GM12878 (cell line): ENCODE measurements around the gene ERVFRD-1. TPM values are rescaled to one million over a fixed set of nuclear protein-coding genes. Genes with fewer than 3 reads are reported as not detected.

Experiments used
- ATF7 ChIP-seq: fragments of 450-650 bp; IDR thresholded peaks from 2 replicates; pipeline ENCODE4 v1.6.1; 2016; ENCODE audit warnings: low read depth, mild to moderate bottlenecking
- DPF2 ChIP-seq: fragments of 450-650 bp; IDR thresholded peaks from 2 replicates; pipeline ENCODE4 v1.6.1; 2017; ENCODE audit warnings: mild to moderate bottlenecking
- FOXM1 ChIP-seq: IDR thresholded peaks from 2 replicates; pipeline ENCODE4 v1.6.1; 2012; ENCODE audit warnings: low read depth, mild to moderate bottlenecking, inconsistent platforms, low read length, moderate library complexity
- KDM1A ChIP-seq: fragments of 200-600 bp; sonication (generic); IDR thresholded peaks from 2 replicates; pipeline ENCODE4 v1.6.1; 2016; ENCODE audit warnings: borderline replicate concordance
- LARP7 ChIP-seq: fragments of 450-650 bp; IDR thresholded peaks from 2 replicates; pipeline ENCODE4 v1.6.1; 2017; ENCODE audit warnings: mild to moderate bottlenecking
- MEF2A ChIP-seq: IDR thresholded peaks from 2 replicates; pipeline ENCODE4 v1.6.1; 2011; ENCODE audit warnings: low read depth, mild to moderate bottlenecking, low read length, moderate library complexity; ENCODE audit not compliant: insufficient read depth
- MTA2 ChIP-seq: fragments of 450-650 bp; IDR thresholded peaks from 2 replicates; pipeline ENCODE4 v1.6.1; 2016; ENCODE audit warnings: low read depth, mild to moderate bottlenecking, moderate library complexity
- NFXL1 ChIP-seq: fragments of 450-650 bp; IDR thresholded peaks from 2 replicates; pipeline ENCODE4 v1.6.1; 2017; ENCODE audit warnings: antibody characterized with exemption, mild to moderate bottlenecking, borderline replicate concordance
- NR2C2 ChIP-seq: IDR thresholded peaks from 2 replicates; pipeline ENCODE4 v1.6.1; 2011; ENCODE audit warnings: borderline replicate concordance, low read depth; ENCODE audit not compliant: control insufficient read depth, insufficient read length
- RAD51 ChIP-seq: fragments of 450-650 bp; IDR thresholded peaks from 2 replicates; pipeline ENCODE4 v1.6.1; 2016; ENCODE audit warnings: moderate library complexity, mild to moderate bottlenecking, inconsistent platforms
- SP1 ChIP-seq: IDR thresholded peaks from one replicate; pipeline ENCODE4 v1.6.1; 2011; ENCODE audit warnings: low read depth, low read length
- STAT3 ChIP-seq: IDR thresholded peaks from 2 replicates; pipeline ENCODE4 v1.6.1; 2011; ENCODE audit warnings: low read depth, low read length, improper control_type of control experiment
- SUZ12 ChIP-seq: fragments of 200-600 bp; sonication (generic); IDR thresholded peaks from one replicate; pipeline ENCODE4 v1.6.1; 2018; ENCODE audit warnings: antibody characterized with exemption, mild to moderate bottlenecking; ENCODE audit not compliant: unreplicated experiment
- TBL1XR1 ChIP-seq: IDR thresholded peaks from 2 replicates; pipeline ENCODE4 v1.6.1; 2012; ENCODE audit warnings: low read depth, low read length, improper control_type of control experiment
- TCF3 ChIP-seq: IDR thresholded peaks from 2 replicates; pipeline ENCODE4 v1.6.1; 2012; ENCODE audit warnings: low read depth, mild to moderate bottlenecking, low read length, borderline replicate concordance; ENCODE audit not compliant: insufficient read depth
- ZNF24 ChIP-seq: fragments of 450-650 bp; IDR thresholded peaks from 2 replicates; pipeline ENCODE4 v1.6.1; 2017; ENCODE audit warnings: antibody characterized with exemption, mild to moderate bottlenecking
- polyA plus RNA-seq, 11 experiments: library from polyadenylated mRNA; depleted of rRNA in 4 of 11; unstranded in 6 of 11; stranded (reverse) in 5 of 11; fragments of >200 nt; fragmentation: Nextera tagmentation in 4 of 11; fragmentation: Illumina TruSeq in 1 of 11; extraction: Ambion mirVana in 4 of 11; extraction: Trizol in 1 of 11; gene quantifications; 1 replicate in 1 of 11; 2 replicates in 10 of 11; pipeline versions ENCODE4 v1.2.1 to v1.2.3, GENCODE V29; 2011 to 2016; ENCODE audit warnings: inconsistent platforms in 2 of 11, missing spikeins in 2 of 11, low read depth in 1 of 11
- total RNA-seq, 4 experiments: library from RNA; depleted of rRNA in 3 of 4; stranded (reverse); fragments of >200 nt in 3 of 4; fragmentation: Illumina TruSeq in 1 of 4; extraction: Trizol in 1 of 4; gene quantifications; 2 replicates each; pipeline versions ENCODE4 v1.2.1 to v1.2.3, GENCODE V29; 2013 to 2021
- TF ChIP-seq, protein P1 (sequence below): fragments of 450-650 bp; IDR thresholded peaks from 2 replicates; pipeline ENCODE4 v1.6.1; 2017; ENCODE audit warnings: mild to moderate bottlenecking
- TF ChIP-seq, protein P2 (sequence below): fragments of 450-650 bp; IDR thresholded peaks from 2 replicates; pipeline ENCODE4 v1.6.1; 2017; ENCODE audit warnings: mild to moderate bottlenecking, moderate library complexity
- TF ChIP-seq, protein P3 (sequence below): IDR thresholded peaks from 2 replicates; pipeline ENCODE4 v1.6.1; 2012; ENCODE audit warnings: low read depth, low read length, improper control_type of control experiment
- TF ChIP-seq, protein P4 (sequence below): fragments of 450-650 bp; IDR thresholded peaks from 2 replicates; pipeline ENCODE4 v1.6.1; 2017; ENCODE audit warnings: antibody characterized with exemption, mild to moderate bottlenecking, moderate library complexity

Gene ERVFRD-1
- total and polyA plus RNA-seq, 10 of the 15 experiments (the other 5 are each of a cell fraction or from before 2014, with no cell fraction given): 0.03 to 0.11 (median 0.07) TPM; not detected in 7

DNA sequence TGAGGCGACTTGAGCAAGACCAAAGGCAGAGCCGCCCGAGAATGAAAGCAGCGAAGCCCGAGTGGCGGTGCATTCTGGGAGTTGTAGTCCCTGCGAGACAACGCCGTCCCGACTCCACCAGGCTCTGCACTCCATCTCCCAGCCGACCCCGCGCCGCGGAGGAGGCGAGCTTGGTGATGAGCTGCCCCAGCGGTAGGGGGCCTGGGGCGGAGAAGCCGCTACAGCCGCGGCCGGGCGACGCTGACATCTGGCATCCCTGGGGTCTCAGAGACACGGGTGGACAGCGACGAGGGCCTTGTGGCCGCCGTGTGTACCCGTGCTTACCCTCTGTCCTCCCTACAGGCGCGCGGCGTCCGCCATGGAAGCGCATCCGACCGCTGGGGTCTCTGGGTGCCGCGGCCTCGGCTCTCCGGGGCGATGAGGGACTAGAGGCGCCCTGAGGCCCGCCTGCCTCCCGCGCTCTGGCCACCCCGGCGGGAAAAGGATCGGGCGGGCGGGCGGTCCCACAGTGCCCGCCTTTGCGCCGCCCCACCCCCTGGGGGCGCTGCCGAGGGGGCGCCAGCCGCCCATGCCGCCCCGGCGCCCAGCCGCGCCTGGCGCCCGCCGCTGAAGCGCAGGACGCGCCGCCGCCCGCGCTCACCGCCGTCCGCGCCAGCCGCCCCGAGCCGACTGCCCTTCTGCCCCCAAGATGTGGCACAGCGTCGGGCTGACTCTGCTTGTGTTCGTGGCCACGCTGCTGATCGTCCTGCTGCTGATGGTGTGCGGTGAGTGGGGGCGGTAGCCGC is 17.7 kb downstream of the ERVFRD-1 start, which contains the start of gene SMIM13 (continued):
- TF ChIP-seq SUZ12 (no peak), RAD51 (no peak), NFXL1 (no peak), LARP7 (peak; percentile 94), ZNF24 (no peak), MTA2 (no peak), DPF2 (peak; percentile 76; the same call in 1 of the 2 replicates), FOXM1 (no peak), STAT3 (no peak), SP1 (no peak), ATF7 (no peak), MEF2A (no peak), NR2C2 (no peak), TBL1XR1 (no peak), TCF3 (0 out of 2 replicates have a peak, but pooled peaks have one; percentile 16), KDM1A (no peak)
- TF ChIP-seq, protein P1, sequence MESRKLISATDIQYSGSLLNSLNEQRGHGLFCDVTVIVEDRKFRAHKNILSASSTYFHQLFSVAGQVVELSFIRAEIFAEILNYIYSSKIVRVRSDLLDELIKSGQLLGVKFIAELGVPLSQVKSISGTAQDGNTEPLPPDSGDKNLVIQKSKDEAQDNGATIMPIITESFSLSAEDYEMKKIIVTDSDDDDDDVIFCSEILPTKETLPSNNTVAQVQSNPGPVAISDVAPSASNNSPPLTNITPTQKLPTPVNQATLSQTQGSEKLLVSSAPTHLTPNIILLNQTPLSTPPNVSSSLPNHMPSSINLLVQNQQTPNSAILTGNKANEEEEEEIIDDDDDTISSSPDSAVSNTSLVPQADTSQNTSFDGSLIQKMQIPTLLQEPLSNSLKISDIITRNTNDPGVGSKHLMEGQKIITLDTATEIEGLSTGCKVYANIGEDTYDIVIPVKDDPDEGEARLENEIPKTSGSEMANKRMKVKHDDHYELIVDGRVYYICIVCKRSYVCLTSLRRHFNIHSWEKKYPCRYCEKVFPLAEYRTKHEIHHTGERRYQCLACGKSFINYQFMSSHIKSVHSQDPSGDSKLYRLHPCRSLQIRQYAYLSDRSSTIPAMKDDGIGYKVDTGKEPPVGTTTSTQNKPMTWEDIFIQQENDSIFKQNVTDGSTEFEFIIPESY: no peak
- TF ChIP-seq, protein P2, sequence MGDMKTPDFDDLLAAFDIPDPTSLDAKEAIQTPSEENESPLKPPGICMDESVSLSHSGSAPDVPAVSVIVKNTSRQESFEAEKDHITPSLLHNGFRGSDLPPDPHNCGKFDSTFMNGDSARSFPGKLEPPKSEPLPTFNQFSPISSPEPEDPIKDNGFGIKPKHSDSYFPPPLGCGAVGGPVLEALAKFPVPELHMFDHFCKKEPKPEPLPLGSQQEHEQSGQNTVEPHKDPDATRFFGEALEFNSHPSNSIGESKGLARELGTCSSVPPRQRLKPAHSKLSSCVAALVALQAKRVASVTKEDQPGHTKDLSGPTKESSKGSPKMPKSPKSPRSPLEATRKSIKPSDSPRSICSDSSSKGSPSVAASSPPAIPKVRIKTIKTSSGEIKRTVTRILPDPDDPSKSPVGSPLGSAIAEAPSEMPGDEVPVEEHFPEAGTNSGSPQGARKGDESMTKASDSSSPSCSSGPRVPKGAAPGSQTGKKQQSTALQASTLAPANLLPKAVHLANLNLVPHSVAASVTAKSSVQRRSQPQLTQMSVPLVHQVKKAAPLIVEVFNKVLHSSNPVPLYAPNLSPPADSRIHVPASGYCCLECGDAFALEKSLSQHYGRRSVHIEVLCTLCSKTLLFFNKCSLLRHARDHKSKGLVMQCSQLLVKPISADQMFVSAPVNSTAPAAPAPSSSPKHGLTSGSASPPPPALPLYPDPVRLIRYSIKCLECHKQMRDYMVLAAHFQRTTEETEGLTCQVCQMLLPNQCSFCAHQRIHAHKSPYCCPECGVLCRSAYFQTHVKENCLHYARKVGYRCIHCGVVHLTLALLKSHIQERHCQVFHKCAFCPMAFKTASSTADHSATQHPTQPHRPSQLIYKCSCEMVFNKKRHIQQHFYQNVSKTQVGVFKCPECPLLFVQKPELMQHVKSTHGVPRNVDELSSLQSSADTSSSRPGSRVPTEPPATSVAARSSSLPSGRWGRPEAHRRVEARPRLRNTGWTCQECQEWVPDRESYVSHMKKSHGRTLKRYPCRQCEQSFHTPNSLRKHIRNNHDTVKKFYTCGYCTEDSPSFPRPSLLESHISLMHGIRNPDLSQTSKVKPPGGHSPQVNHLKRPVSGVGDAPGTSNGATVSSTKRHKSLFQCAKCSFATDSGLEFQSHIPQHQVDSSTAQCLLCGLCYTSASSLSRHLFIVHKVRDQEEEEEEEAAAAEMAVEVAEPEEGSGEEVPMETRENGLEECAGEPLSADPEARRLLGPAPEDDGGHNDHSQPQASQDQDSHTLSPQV: no peak
- TF ChIP-seq, protein P3, sequence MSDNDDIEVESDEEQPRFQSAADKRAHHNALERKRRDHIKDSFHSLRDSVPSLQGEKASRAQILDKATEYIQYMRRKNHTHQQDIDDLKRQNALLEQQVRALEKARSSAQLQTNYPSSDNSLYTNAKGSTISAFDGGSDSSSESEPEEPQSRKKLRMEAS: no peak
- TF ChIP-seq, protein P4, sequence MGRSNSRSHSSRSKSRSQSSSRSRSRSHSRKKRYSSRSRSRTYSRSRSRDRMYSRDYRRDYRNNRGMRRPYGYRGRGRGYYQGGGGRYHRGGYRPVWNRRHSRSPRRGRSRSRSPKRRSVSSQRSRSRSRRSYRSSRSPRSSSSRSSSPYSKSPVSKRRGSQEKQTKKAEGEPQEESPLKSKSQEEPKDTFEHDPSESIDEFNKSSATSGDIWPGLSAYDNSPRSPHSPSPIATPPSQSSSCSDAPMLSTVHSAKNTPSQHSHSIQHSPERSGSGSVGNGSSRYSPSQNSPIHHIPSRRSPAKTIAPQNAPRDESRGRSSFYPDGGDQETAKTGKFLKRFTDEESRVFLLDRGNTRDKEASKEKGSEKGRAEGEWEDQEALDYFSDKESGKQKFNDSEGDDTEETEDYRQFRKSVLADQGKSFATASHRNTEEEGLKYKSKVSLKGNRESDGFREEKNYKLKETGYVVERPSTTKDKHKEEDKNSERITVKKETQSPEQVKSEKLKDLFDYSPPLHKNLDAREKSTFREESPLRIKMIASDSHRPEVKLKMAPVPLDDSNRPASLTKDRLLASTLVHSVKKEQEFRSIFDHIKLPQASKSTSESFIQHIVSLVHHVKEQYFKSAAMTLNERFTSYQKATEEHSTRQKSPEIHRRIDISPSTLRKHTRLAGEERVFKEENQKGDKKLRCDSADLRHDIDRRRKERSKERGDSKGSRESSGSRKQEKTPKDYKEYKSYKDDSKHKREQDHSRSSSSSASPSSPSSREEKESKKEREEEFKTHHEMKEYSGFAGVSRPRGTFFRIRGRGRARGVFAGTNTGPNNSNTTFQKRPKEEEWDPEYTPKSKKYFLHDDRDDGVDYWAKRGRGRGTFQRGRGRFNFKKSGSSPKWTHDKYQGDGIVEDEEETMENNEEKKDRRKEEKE: no peak
